NCI-H2171 (cell line): ENCODE data around the gene SLF2.

Source experiments
- DNase-seq: peaks from one replicate; lab custom pipeline; 2025; lab: John Stamatoyannopoulos, UW

Gene SLF2

DNA sequence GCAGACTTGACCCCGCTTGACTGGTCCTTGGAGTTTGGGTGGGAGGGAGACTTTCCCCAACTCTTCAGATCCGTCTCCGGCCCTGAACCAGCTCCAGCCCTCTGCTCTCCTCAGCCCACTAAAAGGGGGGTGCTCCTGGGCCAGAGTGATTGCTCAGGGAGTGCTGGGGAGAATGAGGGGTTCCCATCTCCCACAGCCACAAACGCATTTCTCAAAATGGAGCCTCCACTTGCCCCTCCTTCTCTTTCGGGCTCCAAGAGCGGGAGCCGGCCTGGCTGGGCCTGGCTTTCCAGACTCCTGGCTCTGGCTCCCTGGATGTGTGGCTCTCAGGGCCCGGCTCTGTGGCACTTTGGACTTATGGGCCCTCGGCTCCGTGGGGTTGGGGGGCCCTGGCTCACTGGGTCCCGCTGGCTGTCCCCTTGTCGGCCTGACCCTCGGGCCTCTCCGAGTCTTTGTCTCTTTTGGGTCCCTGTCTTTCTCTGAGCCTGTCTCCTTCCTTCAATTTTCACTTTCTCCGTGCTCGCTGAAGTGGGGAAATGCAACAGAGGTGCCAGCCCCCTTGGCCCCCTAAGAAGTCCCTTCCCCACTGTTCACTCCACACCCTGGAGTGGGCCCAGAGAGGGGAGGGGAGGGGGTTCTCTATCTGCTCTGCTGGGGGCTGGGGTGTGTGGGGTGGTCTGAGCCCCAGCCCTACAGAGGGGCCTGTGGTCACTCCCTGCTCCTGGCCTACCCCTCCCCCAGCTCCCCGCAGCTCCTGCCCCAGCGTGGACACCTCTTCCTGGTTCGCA is 87.6 kb downstream of the SLF2 start:
- DNase-seq: no peak

DNA sequence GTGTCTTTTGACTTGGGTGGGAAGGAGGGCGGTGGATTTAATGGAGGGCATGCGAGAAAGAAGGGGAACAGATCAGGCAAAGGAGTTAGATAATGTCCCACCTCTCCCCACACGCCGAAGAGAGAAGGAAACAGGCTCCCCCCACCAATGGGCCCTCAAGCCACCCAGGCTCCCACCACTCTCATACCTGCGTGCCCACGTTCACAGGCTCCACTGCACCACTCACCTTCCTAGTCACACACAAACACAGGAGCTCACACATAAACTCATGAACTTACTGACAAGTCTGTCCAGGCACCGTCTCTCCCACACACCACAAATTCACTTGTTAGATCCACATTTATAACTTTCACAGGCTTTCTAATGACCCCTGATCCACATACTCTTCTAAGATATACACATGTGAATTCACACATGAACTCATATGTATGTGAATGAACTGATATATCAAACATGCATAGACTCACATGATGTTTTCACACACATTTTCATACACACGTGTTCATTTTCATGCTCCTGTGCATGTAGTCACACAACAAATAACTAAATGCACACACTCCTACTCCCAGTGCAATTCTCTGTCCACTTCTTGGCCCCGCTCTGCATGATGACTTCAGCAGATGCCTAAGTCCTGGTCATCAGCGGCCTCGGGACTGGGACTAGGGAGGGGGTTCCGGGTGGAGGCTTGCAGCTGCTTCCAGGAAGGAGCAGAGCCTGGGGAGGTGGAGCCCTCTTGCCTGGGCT is 88.3 kb downstream of the SLF2 start:
- DNase-seq: no peak

DNA sequence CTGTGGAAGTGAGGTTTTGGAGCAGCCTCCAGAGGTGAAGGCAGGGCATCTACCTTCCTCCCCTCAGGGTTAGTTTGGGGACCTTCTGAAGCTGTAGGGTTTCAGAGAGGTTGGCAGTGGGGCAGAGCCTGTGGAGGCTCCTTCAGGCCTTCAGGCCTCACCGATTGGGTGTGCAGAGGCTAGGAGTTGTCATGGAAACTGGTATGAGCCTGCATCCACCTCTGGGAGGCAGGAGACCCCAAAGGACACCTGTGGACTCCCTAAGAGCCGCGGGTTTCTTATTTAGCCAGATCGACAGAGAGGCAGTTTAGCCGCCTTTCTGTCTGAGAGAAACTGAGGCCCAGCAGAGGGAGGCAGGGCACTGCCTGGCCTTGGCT is 88.9 kb downstream of the SLF2 start:
- DNase-seq: no peak

DNA sequence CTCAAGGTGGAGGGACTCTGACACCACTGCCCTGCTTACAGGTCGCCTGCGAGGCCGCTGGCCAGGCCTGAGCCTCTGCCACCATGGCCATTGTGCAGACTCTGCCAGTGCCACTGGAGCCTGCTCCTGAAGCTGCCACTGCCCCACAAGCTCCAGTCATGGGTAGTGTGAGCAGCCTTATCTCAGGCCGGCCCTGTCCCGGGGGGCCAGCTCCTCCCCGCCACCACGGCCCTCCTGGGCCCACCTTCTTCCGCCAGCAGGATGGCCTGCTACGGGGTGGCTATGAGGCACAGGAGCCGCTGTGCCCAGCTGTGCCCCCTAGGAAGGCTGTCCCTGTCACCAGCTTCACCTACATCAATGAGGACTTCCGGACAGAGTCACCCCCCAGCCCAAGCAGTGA is 89.7 kb downstream of the SLF2 start:
- DNase-seq: no peak

DNA sequence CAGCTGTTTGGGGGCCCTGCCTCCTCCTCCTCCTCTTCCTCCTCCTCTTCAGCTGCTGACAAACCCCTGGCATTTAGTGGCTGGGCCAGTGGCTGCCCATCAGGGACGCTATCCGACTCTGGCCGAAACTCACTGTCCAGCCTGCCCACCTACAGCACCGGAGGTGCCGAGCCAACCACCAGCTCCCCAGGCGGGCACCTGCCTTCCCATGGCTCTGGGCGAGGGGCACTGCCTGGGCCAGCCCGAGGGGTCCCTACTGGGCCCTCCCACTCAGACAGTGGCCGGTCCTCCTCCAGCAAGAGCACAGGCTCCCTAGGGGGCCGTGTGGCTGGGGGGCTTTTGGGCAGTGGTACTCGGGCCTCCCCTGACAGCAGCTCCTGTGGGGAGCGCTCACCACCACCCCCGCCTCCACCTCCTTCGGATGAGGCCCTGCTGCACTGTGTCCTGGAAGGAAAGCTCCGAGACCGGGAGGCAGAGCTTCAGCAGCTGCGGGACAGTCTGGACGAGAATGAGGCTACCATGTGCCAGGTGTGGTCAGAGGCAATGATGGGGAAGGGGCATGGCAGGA is 91.0 kb downstream of the SLF2 start:
- no peak for DNase-seq

DNA sequence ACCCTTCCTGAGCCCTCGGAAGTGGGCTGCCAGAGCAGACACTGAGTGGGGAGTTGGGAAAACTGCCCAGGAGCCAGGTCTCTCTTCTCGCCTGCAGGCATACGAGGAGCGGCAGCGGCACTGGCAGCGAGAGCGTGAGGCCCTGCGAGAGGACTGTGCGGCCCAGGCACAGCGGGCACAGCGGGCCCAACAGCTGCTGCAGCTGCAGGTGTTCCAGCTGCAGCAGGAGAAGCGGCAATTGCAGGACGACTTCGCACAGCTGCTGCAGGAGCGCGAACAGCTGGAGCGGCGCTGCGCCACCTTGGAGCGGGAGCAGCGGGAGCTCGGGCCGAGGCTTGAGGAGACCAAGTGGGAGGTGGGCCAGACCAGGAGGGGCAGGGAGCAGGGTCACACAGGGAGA is 92.6 kb downstream of the SLF2 start:
- no peak for DNase-seq

DNA sequence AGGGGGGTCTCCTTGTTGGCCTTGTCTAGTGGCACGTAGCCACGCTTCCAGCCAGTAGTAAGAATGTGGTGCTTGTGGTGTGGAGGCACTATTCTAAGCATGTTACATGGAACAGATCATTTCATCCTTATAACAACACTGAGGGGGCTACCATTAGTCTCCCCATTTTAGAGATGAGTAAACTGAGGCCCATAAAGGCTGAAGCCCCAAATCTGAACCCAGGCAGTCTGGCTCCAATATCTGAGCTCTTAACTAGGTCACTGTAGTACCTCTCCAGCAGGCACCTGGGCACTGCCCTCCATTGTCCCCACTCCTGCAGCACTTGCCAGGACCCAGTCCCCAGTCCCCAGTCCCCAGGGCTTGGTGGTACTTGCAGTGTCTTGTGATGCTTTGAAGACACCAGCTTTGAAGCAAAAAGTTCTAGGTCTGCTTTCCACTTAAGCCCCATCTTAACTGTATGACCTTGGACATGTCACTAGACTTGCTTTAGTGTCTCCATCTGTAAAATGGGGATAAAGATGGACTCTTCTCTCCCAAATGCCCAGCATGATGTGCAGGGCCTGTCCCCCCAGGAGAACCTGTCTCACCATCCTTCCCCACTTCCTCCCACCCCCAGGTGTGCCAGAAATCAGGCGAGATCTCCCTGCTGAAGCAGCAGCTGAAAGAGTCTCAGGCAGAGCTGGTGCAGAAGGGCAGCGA is 93.3 kb downstream of the SLF2 start:
- DNase-seq: no peak

DNA sequence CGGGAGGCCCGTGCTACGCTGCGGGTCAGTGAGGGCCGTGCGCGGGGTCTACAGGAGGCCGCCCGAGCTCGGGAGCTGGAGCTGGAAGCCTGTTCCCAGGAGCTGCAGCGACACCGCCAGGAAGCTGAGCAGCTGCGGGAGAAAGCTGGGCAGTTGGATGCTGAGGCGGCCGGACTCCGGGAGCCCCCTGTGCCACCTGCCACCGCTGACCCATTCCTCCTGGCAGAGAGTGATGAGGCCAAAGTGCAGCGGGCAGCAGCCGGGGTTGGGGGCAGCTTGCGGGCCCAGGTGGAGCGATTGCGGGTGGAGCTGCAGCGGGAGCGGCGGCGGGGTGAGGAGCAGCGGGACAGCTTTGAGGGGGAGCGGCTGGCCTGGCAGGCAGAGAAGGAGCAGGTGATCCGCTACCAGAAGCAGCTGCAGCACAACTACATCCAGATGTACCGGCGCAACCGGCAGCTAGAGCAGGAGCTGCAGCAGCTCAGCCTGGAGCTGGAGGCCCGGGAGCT is 93.9 kb downstream of the SLF2 start:
- DNase-seq: no peak

DNA sequence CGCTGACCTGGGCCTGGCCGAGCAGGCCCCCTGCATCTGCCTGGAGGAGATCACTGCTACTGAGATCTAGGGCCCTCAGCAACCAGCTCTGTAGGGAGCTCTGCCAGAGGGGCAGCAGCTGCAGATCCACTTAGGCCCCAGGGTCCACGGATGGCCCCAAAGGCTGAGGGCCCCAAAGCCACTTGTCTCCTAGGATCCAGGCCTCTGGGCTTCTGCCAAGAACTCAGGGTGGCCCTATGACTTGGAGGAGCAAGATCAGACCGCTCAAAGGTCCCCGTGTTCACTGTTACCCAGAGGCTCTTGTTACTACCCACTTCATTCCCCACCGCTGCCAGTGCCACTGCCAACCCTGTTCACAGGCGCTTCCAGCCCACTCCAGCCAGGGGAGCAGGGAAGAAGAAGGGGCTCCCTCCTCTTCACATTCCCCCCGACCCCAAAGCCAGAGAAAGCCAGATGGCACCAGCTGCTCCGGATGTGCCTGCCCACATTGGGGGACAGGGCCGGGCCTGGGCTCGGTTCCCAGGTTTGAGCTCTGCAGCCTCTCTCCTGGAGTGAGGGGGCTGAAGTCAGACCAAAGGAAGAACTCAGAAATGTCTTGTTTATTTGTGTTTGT is 94.4 kb downstream of the SLF2 start:
- no peak for DNase-seq

DNA sequence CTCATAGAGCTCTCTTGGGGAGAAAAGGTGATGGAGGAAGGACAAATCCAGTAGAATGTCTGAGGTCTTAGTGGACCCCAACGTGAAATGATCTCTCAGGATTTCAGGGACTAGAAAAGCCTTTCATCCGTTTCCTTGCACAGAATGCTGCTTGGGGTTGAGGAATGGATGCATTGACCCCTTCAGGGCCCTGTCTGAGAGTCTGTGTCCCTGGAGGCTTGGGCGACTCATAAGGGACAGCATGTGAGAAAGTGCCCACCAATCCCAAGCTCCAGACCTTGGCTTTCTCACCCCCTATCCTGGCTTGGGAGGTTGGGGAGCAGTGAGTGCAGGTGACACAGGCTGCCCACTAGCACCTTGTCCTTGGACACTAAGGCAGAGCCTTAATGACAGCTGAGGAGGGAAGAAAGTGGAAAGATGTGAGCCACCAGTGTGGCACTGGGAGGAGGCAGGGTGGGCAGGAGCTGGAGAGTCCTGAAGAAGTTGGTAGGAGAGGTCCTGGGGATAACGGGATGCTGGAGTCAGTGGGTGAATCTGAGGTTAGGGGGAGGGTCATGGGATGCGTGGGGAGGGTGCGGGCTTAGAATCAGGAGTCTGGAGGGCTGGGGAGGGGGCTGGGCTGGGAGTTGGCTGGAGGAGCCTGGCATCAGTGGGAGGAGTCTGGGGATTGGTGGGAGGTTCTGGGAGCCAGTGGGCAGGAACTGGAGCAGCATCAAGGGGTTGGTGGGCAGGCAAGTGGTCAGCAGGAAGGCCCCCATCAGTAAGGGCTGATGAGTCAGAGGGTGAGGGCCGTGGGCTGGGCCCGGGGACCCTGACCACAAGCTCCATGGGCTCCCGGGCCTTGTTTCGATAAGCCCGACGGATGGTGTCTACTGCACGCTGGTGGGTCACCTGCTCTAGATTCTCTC is 95.4 kb downstream of the SLF2 start:
- no peak for DNase-seq

DNA sequence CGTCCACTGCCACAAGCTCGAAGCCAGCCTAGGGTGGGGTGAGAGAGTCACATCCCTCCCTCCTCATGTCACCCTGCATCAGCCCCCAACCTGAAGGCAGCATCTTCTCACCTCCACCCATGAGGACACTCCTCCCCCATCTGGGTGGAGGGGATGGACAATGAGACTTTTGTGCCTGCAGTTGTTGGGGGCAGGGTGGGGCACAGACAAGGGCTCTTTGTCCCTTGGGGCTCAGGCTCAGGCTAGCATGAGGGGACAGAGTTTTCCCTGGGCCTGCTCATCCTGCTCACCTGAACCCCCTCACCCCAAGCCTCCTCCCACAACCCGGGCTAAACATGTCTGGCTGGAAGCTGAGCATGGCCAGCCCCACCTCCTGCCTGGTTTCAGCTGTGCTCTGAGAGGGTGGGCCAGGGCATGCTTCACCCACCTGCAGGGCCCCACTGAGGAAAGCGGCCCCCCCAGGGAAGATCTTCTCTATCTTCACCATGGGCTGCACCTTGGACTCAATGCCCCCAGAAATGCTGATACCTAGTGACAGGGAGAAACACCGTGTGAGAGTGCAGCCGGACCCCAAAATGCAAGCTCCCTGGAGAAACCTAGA is 96.2 kb downstream of the SLF2 start:
- no peak for DNase-seq

DNA sequence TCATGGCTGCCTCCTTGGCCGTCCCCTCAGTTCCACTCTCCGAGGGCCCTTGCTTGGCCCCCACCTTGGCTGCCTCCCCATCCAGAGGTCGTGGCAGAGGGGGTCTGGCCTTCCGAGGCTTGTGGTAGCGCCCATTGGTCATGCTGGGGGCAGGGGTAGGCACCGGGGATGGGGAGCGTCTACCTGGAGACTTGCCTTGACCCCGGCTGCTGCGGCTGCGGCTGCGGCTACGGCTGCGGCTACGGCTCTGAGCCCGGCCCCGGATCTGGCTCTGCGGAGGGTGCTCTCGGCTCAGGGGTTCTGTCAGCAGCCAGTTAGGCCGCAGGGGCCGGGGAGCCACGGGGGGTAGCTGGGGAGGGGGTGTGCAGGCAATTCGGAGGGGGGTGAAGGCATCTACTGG is 97.6 kb downstream of the SLF2 start:
- DNase-seq: no peak

DNA sequence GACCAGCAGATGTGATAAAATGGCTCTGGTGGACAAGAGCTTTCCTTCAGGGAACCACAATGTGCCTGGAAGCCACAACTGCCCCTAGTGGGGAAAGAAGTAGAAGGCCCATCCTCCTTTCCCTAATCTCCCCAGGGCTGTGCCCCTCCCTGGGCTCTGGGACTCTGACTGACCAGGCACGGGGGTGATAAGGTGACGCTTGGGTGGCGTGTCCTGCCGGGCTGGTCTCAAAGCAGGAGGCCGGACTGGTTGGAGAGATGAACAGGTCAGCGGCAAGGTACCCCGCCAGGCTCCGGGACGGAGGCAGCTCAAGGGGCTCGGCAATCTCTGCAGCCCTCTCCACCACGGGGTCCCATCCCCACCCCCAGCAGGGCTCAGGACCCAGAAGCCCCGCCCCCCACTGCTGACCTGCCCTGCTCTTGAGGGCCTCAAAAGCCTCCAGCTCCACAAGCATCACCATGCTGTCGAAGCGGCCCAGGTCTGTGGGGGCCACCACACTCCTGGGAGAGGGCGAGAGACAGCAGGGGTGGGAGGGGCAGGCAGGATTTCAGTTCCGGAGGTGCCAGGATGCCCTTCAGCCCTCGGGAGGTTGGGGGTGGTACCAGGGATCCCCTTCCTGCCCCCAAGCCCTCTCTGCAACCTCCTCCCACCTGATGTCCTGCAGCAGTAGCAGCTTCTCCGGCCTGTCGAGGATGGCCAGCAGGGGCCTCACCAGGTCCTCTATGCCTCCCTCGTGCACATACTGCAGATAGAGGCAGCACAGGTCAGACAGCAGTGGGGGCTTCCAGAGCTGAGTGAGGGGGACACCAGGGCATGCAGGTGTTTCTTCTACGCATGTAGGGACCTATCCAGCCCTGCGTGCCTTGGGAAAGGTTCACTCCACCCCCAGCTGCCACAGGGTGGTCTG is 99.0 kb downstream of the SLF2 start:
- DNase-seq: no peak

DNA sequence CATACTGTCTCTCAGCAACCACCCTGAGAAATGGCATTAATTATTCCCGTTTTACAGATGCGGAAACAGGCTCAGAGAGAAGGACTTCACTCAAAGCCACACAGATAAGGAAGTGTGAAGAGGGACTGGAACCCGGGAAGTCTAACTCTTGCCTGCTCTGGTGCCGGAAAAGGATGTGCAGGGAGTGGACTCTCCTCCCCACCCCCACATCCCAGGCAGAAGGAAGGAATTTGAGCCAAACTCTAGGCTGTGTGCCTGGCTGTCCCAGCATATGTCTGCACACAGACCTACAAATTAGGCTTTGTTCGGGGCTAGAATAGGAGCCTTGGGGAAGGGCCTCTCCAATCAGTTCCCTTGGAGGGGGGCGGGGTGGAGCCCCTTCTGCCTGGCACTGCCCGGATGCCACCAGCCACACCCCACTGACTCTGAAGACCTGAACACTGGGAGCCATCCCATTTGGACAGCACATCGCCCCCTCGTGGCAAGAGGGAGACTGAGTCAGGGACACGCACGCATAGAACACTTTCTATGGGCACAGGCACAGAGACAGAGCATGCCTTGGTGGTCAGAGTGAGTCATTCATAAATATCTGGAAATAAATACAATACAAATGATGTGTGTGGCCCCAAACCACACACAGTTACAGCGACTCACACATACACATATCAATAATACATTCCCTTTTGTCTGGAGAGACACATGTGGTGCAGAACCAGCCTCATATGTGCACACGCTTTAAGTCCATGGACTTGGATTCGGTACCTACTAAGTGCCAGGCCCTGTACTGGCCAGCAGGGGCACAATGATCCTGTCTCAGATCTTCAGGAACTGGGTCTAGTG is 100.0 kb downstream of the SLF2 start:
- peak; percentile 31 for DNase-seq

DNA sequence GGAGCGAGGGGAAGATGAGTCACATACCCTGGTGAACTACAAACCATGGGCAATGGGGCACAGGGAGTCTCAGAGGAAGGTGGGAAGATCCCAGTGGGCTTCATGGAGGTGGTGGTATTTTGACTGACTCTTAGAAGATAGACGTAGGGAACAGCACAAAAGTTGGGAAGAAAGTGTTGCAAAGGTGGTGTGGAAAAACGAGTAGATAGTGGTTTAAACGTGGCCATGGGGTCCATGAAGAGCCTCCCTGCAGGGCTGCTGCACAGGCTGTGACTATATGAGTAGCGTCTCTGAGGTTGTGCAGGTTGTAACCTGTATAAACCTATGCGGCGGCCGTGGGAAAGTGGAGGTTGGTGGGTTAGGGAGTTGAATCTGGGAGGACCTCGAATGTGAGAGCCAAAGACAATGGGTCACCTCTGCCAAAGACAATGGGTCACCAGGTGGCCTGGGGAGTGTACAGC is 100.6 kb downstream of the SLF2 start:
- DNase-seq: no peak

DNA sequence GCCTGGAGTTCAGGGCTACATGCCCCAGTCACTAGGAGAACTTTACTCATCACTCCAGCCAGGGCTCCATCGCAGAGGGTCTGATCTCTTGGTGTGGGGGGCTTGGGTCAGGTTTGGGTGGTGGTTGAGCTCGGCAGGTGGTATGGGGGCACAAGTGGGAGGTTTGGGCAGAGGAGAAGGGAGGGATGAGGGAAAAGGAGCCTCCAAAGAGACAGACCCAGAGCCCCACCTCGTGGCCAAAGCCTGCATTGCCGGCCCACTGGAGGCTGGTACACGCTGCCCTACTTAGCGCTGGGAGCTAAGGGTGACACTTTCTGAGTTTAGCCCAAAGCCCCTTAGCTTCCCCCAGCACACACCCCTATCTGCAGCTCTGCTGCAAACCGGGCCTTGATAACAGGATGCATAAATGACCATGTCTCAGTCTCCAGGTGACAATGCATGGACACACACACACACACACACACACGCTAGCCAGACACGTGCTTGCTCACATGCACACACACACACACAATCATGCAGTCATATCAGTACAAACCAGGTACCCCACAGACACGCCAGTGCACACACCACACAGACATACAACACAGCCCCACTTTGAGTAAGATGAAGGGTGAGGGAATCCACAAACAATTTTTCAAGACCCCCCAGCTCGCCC is 101.6 kb downstream of the SLF2 start:
- DNase-seq: no peak
